ENCODE results near the gene PRKAR2A. TPM values are rescaled to one million over a fixed set of nuclear protein-coding genes. Genes with fewer than 3 reads are reported as not detected.

Gene PRKAR2A
- total RNA-seq, 4 donors from 2014 or later, result 26.9 to 77.1 (median 46.2) TPM

DNA sequence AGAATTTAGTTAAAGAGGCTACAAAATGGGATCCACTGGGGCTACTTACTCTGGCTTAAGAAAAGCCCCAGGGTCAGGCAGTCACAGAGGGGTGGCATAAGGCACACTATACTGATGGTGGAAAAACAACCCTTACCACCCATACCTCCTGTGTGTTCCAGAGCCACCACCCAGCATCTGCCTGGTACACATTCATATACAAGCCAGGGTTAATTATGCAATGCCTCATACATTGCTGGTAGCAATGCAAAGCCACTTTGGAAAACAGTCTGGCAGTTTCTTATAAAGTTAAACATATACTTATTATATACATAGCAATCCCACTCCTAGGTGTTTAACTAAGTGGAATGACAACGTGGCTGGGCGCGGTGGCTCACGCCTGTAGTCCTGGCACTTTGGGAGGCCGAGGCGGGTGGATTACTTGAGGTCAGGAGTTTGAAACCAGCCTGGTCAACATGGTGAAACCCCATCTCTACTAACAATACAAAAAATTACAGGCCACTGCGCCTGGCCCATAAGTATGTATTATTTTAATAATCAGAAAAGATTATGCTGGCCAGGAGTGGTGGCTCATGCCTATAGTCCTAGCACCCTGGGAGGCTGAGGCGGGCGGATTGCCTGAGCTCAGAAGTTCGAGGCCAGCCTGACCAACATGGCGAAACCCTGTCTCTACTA is 146.8 kb downstream of the PRKAR2A start:
- Histone ChIP-seq H3K27ac (no peak overlapping the region), H3K4me1 (peaks cover 7 to 13% of the 10 kb centered on the region in 2 donors)
- 92 to 96% methylated on average over 11 of the region's 11 CpGs for WGBS, 2 donors

DNA sequence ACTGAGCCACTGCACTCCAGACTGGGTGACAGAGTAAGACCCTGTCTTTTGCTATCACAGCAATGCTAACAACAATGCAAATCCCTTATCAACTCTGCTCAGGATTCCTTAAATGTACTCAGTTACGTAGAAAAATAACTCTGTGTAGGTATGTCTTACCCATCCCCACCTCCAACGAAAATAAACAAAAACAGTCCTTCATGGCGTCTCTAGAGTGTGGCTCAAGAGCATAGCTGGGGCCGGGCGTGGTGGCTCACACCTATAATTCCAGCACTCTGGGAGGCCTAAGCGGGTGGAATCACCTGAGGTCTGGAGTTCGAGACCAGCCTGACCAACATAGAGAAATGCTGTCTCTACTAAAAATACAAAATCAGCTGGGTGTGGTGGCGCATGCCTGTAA is 148.8 kb downstream of the PRKAR2A start:
- DNase-seq, result no peak
- TF ChIP-seq, protein P1, sequence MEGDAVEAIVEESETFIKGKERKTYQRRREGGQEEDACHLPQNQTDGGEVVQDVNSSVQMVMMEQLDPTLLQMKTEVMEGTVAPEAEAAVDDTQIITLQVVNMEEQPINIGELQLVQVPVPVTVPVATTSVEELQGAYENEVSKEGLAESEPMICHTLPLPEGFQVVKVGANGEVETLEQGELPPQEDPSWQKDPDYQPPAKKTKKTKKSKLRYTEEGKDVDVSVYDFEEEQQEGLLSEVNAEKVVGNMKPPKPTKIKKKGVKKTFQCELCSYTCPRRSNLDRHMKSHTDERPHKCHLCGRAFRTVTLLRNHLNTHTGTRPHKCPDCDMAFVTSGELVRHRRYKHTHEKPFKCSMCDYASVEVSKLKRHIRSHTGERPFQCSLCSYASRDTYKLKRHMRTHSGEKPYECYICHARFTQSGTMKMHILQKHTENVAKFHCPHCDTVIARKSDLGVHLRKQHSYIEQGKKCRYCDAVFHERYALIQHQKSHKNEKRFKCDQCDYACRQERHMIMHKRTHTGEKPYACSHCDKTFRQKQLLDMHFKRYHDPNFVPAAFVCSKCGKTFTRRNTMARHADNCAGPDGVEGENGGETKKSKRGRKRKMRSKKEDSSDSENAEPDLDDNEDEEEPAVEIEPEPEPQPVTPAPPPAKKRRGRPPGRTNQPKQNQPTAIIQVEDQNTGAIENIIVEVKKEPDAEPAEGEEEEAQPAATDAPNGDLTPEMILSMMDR (IDR thresholded peaks at IDR 0.05), result no peak
- TF ChIP-seq POLR2A (IDR thresholded peaks at IDR 0.05), result no peak
- Histone ChIP-seq H3K36me3 (peaks cover 14% of the 10 kb centered on the region in 2 donors), H3K4me3 (replicated peaks in 1 of 3) (no peak overlapping the region), H3K4me1 (peaks cover 4 to 5% of the 10 kb centered on the region in 2 donors), H3K27me3 (no peaks in the 10 kb centered on the region), H3K9me3 (no peaks in the 10 kb centered on the region), H3K27ac (no peak overlapping the region)
- 92 to 96% methylated on average over 8 of the region's 8 CpGs for WGBS, 2 donors
- intact Hi-C loops (cut with DNase I), result no loop called here

More for the DNA sequence above, 146.8 kb downstream of the PRKAR2A start:
- Histone ChIP-seq H3K4me3 (replicated peaks in 1 of 3) (no peak overlapping the region), H3K9me3 (no peaks in the 10 kb centered on the region), H3K36me3 (peaks cover 0 to 3% of the 10 kb centered on the region in 2 donors), H3K27me3 (no peaks in the 10 kb centered on the region)
- no peak for DNase-seq
- TF ChIP-seq, protein P1 (IDR thresholded peaks at IDR 0.05), result no peak
- TF ChIP-seq POLR2A (IDR thresholded peaks at IDR 0.05), result no peak
- intact Hi-C loops (cut with DNase I), result no loop called here

DNA sequence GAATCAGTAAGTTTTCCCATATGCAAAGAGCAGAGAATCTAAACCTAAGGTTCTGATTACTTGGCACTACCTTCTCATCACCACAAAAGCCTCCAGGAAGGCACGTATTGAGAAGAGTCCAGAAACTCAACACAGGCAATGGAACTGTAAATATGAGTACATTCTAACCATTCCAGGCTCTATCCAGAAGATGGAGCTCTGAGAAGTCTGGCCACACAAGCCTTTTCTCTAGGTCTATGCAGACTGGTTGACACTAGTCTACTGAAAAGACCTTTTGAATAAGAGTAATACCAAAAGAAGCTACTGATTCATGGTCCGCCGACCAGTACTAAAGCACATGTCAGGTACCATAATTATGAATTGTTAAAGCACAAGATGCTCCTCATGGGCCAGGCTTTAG is 149.7 kb downstream of the PRKAR2A start:
- Histone ChIP-seq H3K36me3 (peaks cover 24% of the 10 kb centered on the region in 2 donors), H3K4me1 (no peaks in the 10 kb centered on the region), H3K4me3 (replicated peaks in 1 of 3) (no peak overlapping the region), H3K27ac (peak overlapping the region in 1 of 3 donors; percentile 2), H3K27me3 (no peaks in the 10 kb centered on the region), H3K9me3 (no peaks in the 10 kb centered on the region)
- no peak for TF ChIP-seq POLR2A (IDR thresholded peaks at IDR 0.05)
- TF ChIP-seq, protein P1 (IDR thresholded peaks at IDR 0.05), result no peak
- intact Hi-C loops (cut with DNase I), result no loop called here
- DNase-seq, result no peak
- WGBS, 2 donors, result 89 to 93% methylated on average over 3 of the region's 3 CpGs

DNA sequence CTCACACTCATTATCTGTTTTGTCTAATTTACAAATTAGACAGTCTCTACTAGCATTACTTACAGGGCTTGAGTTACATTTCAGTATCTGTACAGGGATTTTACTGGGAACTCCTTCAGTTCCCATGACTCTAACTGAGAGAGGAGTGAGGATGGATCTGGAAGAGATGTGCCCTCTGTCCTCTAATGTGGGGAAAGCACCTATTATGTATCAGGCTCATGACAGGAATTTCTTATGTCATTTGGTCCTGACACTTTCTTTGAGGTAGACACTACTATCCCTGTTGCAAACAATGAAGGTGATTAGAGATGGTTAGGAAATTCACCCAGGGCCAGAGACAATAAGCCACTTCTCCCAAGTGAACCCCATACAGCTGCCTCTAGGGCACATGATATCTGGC is 151.1 kb downstream of the PRKAR2A start:
- Histone ChIP-seq H3K27ac (no peak overlapping the region), H3K27me3 (no peaks in the 10 kb centered on the region), H3K4me1 (no peaks in the 10 kb centered on the region), H3K36me3 (peaks cover 37% of the 10 kb centered on the region in 2 donors), H3K4me3 (replicated peaks in 1 of 3) (no peak overlapping the region), H3K9me3 (no peaks in the 10 kb centered on the region)
- no peak for DNase-seq
- no peak for TF ChIP-seq POLR2A (IDR thresholded peaks at IDR 0.05)
- TF ChIP-seq, protein P1 (IDR thresholded peaks at IDR 0.05), result no peak
- intact Hi-C loops (cut with DNase I), result no loop called here

Other genes starting within 250 kb of the PRKAR2A start
- 100 to 1,000 TPM; 223 to 439 (median 295) TPM for gene UQCRC1, start 238.2 kb downstream of the PRKAR2A start, total RNA-seq
- not detected for gene TMEM89, start 226.1 kb downstream of the PRKAR2A start, total RNA-seq
- gene SLC26A6, start 212.4 kb downstream of the PRKAR2A start, total RNA-seq, result 10 to 100 TPM in 2 of 4 donors, 1 to 10 TPM in 2; 7.5 to 19.1 (median 11.4) TPM
- 1 to 10 TPM in 2 of 4 donors, under 1 TPM in 2; 0.54 to 1.7 (median 1.0) TPM for gene CELSR3, start 185.0 kb downstream of the PRKAR2A start, total RNA-seq
- 10 to 100 TPM; 21.6 to 32.2 (median 31.7) TPM for gene NCKIPSD, start 162.0 kb downstream of the PRKAR2A start, total RNA-seq
- gene IP6K2, start 130.7 kb downstream of the PRKAR2A start, total RNA-seq, result 100 to 1,000 TPM in 2 of 4 donors, 10 to 100 TPM in 2; 64.3 to 145 (median 93.0) TPM
- gene SLC25A20, start 51.0 kb upstream of the PRKAR2A start, total RNA-seq, result 10 to 100 TPM; 17.6 to 48.0 (median 33.7) TPM
- gene ARIH2, start 71.0 kb upstream of the PRKAR2A start, total RNA-seq, result 100 to 1,000 TPM; 108 to 136 (median 117) TPM
- 100 to 1,000 TPM in 1 of 4 donors, 10 to 100 TPM in 3; 73.5 to 117 (median 95.0) TPM for gene P4HTM, start 142.4 kb upstream of the PRKAR2A start, total RNA-seq
- 100 to 1,000 TPM; 125 to 169 (median 149) TPM for gene WDR6, start 159.5 kb upstream of the PRKAR2A start, total RNA-seq
- 10 to 100 TPM; 43.1 to 91.4 (median 60.0) TPM for gene DALRD3, start 170.7 kb upstream of the PRKAR2A start, total RNA-seq
- 100 to 1,000 TPM; 120 to 305 (median 146) TPM for gene NDUFAF3, start 174.2 kb upstream of the PRKAR2A start, total RNA-seq
- gene IMPDH2, start 181.5 kb upstream of the PRKAR2A start, total RNA-seq, result 100 to 1,000 TPM in 3 of 4 donors, 10 to 100 TPM in 1; 92.9 to 159 (median 109) TPM
- gene QRICH1, start 246.2 kb upstream of the PRKAR2A start, total RNA-seq, result 100 to 1,000 TPM in 2 of 4 donors, 10 to 100 TPM in 2; 79.8 to 342 (median 98.3) TPM